Right lobe of liver (tissue), 6 donors: ENCODE results near the gene STXBP2. TPM values are rescaled to one million over a fixed set of nuclear protein-coding genes. Genes with fewer than 3 reads are reported as not detected.

Experiments used
- ATAC-seq, 4 donors: fragments of 200-7000 bp; cut with Tn5 transposase; one replicate each; pipeline ENCODE4 v1.9.1; 2020; ENCODE audit warnings: mild to moderate bottlenecking in 4 of 4, moderate library complexity in 4 of 4
- DNase-seq, 3 donors: peaks; one replicate each; pipeline ENCODE4 v3.0.0-alpha.2; 2020
- H3K27ac ChIP-seq, 3 donors: fragments of 200-600 bp; one replicate each; pipeline ENCODE4 v1.8.0; 2022
- H3K27me3 ChIP-seq, 2 donors: fragments of 200-600 bp; one replicate each; pipeline ENCODE4 v1.8.0; 2022
- H3K36me3 ChIP-seq, 4 donors: fragments of 200-600 bp; sonication (generic) in 1 of 4; one replicate each; pipeline versions ENCODE4 v1.5.1 to v1.8.0; 2017 to 2022; ENCODE audit warnings: control low read depth in 1 of 4
- H3K4me1 ChIP-seq, 4 donors: fragments of 200-600 bp; sonication (generic) in 1 of 4; one replicate each; pipeline versions ENCODE4 v1.5.1 to v1.8.0; 2017 to 2022; ENCODE audit warnings: control low read depth in 1 of 4
- H3K4me3 ChIP-seq, 3 donors: fragments of 200-600 bp; one replicate each; pipeline ENCODE4 v1.8.0; 2022
- H3K9me3 ChIP-seq, 4 donors: fragments of 200-600 bp; sonication (generic) in 1 of 4; one replicate each; pipeline versions ENCODE4 v1.5.1 to v1.8.0; 2017 to 2022; ENCODE audit warnings: control low read depth in 1 of 4
- POLR2A ChIP-seq: fragments of 450-650 bp; IDR thresholded peaks from one replicate; pipeline ENCODE4 v1.6.1; 2017; ENCODE audit warnings: antibody characterized with exemption, mild to moderate bottlenecking
- WGBS: methylation state at CpG from one replicate; pipeline ENCODE4 v1.1.6; 2018; ENCODE audit warnings: low coverage, low lambda C conversion rate; ENCODE audit not compliant: insufficient coverage; ENCODE audit errors: missing lambda C conversion rate; 5-methylcytosine and 5-hydroxymethylcytosine counted together
- intact Hi-C, 2 donors: fragments of 100-400 bp; cut with DNase I; formaldehyde crosslinking; loops; one replicate each; pipeline versions ENCODE4 v1.11.2 to v1.14.1; 2022
- total RNA-seq, 6 experiments: library from RNA; depleted of rRNA in 2 of 6; stranded (reverse); fragments of >200 nt in 2 of 6; fragmentation: NEBNext Ultra II Directional in 3 of 6; extraction: Animal tissue kit (Norgen Biotek cat#: 25700) in 3 of 6; gene quantifications; one replicate each; pipeline versions ENCODE4 v1.1.0 to v1.2.4, GENCODE V29; 2016 to 2023
- TF ChIP-seq, protein P1 (sequence below), 4 donors: fragments of 200-600 bp in 3 of 4; fragments of 450-650 bp in 1 of 4; IDR thresholded peaks; one replicate each; pipeline versions ENCODE4 v1.5.1 to v1.8.0; 2016 to 2022; ENCODE audit warnings: antibody characterized with exemption in 4 of 4, mild to moderate bottlenecking in 2 of 4
- donor health status: DM: no; HTN: yes; CAD: no.
- donor health status: DM: no; HTN: no; CAD: no.
- donor health status: DM: no; HTN: no; CAD: no.
- donor health status: DM: no; HTN: yes; CAD: no.
- donor health status: DM: no; HTN: yes; CAD: no.

STXBP2 gene
- total RNA-seq, 6 experiments from 2014 or later = 27.5 to 45.7 (median 39.1) TPM

GRCh38 chr19:7655581-7655980, 18.7 kb downstream of the STXBP2 start:
- 77% methylated on average over 6 of the region's 8 CpGs for WGBS
- Histone ChIP-seq H3K4me1 (peaks cover 0 to 9% (median 3%) of the 10 kb centered on the region in 4 donors), H3K4me3 (no peak overlapping the region), H3K27ac (no peak overlapping the region), H3K36me3 (no peaks in the 10 kb centered on the region), H3K27me3 (no peaks in the 10 kb centered on the region), H3K9me3 (no peaks in the 10 kb centered on the region)
- DNase-seq = no peak
- intact Hi-C loops = no loop called here
- no peak for TF ChIP-seq POLR2A
- TF ChIP-seq, protein P1, sequence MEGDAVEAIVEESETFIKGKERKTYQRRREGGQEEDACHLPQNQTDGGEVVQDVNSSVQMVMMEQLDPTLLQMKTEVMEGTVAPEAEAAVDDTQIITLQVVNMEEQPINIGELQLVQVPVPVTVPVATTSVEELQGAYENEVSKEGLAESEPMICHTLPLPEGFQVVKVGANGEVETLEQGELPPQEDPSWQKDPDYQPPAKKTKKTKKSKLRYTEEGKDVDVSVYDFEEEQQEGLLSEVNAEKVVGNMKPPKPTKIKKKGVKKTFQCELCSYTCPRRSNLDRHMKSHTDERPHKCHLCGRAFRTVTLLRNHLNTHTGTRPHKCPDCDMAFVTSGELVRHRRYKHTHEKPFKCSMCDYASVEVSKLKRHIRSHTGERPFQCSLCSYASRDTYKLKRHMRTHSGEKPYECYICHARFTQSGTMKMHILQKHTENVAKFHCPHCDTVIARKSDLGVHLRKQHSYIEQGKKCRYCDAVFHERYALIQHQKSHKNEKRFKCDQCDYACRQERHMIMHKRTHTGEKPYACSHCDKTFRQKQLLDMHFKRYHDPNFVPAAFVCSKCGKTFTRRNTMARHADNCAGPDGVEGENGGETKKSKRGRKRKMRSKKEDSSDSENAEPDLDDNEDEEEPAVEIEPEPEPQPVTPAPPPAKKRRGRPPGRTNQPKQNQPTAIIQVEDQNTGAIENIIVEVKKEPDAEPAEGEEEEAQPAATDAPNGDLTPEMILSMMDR (IDR thresholded peaks at IDR 0.05) = no peak
- no peak for ATAC-seq

GRCh38 chr19:7657131-7657751, 20.3 kb downstream of the STXBP2 start:
- no peaks in the 10 kb centered on the region for H3K9me3 ChIP-seq
- DNase-seq (no peak), ATAC-seq (peak; percentile 58 to 78 (median 68))
- no peak for TF ChIP-seq POLR2A
- TF ChIP-seq, protein P1 (IDR thresholded peaks at IDR 0.05) = no peak
- H3K27me3 ChIP-seq = no peaks in the 10 kb centered on the region
- WGBS = 21% methylated on average over 5 of the region's 14 CpGs
- intact Hi-C loops = no loop called here
- H3K4me3 ChIP-seq = no peak overlapping the region
- peaks cover 0 to 5% (median 2%) of the 10 kb centered on the region in 4 donors for H3K4me1 ChIP-seq
- H3K27ac ChIP-seq = no peak overlapping the region
- H3K36me3 ChIP-seq = no peaks in the 10 kb centered on the region

GRCh38 chr19:7658219-7658686, 21.3 kb downstream of the STXBP2 start:
- Histone ChIP-seq H3K27me3 (no peaks in the 10 kb centered on the region), H3K36me3 (no peaks in the 10 kb centered on the region), H3K4me1 (no peaks in the 10 kb centered on the region), H3K27ac (no peak overlapping the region), H3K4me3 (no peak overlapping the region), H3K9me3 (no peaks in the 10 kb centered on the region)
- ATAC-seq (peak in 1 of 4 donors; percentile 38), DNase-seq (no peak)
- intact Hi-C loops = no loop called here
- TF ChIP-seq POLR2A = no peak
- TF ChIP-seq, protein P1 (IDR thresholded peaks at IDR 0.05) = no peak
- 41% methylated on average over 7 of the region's 9 CpGs for WGBS

- Histone ChIP-seq H3K4me1 (no peaks in the 10 kb centered on the region), H3K27ac (no peak overlapping the region), H3K9me3 (no peaks in the 10 kb centered on the region), H3K27me3 (no peaks in the 10 kb centered on the region), H3K4me3 (no peak overlapping the region), H3K36me3 (no peaks in the 10 kb centered on the region)
- intact Hi-C loops = no loop called here
- WGBS = 65% methylated on average over 4 of the region's 8 CpGs
- ATAC-seq (no peak), DNase-seq (no peak)
- TF ChIP-seq, protein P1 (IDR thresholded peaks at IDR 0.05) = no peak
- TF ChIP-seq POLR2A = no peak
These were observed 25.0 kb downstream of the STXBP2 start for GRCh38 chr19:7661744-7662538.
